ENCODE measurements around the gene LRRC56. TPM values are rescaled to one million over a fixed set of nuclear protein-coding genes. Genes with fewer than 3 reads are reported as not detected.

The LRRC56 gene
- polyA plus RNA-seq, 1 donor (not counting 4 experiments of a cell fraction or from before 2014, with no cell fraction given), result 0.28 TPM

DNA sequence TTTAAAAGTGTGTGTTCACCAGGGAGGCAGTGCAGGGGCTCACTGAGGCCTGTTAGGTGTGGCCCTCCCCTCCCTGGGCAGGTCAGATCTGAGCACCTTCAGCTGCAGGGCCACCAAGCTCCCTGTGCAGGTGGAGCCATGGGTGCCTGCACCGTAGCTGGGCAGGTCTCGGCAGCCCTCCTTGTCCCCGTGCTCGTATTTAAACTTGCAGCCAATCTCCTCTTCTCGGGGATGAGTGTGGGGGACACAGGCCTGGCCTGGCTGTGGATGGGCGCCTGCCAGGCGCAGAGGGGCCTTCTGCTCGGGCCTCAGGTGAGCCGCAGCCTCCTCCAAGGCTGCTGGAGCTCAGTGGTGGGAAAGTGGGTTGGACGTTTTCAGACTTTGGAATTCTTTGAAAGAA lies 58.1 kb downstream of the LRRC56 start:
- H3K4me1 ChIP-seq (ENCODE audit: control insufficient read depth, extremely low read depth, insufficient read depth, low read length), result no peaks in the 10 kb centered on the region
- no peaks in the 10 kb centered on the region for H3K27me3 ChIP-seq (ENCODE audit: control insufficient read depth, extremely low read depth, insufficient read depth, low read length)
- TF ChIP-seq EZH2 (IDR thresholded peaks at IDR 0.05; ENCODE audit: low read length), result no peak
- TF ChIP-seq, protein P1, sequence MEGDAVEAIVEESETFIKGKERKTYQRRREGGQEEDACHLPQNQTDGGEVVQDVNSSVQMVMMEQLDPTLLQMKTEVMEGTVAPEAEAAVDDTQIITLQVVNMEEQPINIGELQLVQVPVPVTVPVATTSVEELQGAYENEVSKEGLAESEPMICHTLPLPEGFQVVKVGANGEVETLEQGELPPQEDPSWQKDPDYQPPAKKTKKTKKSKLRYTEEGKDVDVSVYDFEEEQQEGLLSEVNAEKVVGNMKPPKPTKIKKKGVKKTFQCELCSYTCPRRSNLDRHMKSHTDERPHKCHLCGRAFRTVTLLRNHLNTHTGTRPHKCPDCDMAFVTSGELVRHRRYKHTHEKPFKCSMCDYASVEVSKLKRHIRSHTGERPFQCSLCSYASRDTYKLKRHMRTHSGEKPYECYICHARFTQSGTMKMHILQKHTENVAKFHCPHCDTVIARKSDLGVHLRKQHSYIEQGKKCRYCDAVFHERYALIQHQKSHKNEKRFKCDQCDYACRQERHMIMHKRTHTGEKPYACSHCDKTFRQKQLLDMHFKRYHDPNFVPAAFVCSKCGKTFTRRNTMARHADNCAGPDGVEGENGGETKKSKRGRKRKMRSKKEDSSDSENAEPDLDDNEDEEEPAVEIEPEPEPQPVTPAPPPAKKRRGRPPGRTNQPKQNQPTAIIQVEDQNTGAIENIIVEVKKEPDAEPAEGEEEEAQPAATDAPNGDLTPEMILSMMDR (optimal IDR thresholded peaks at IDR 0.05 in 1 of 3, IDR thresholded peaks at IDR 0.05 in 1 of 3, conservative IDR thresholded peaks at IDR 0.05 in 1 of 3; ENCODE audit: extremely low read depth in 1 of 3, insufficient read depth in 2 of 3, low read length in 3 of 3), result no peak
- H3K4me3 ChIP-seq (ENCODE audit: control insufficient read depth in 2 of 3, extremely low read depth in 1 of 3, insufficient read depth in 2 of 3, low read depth in 1 of 3, low read length in 3 of 3), result no peak overlapping the region
- H4K20me1 ChIP-seq (ENCODE audit: control insufficient read depth, extremely low read depth, insufficient read depth, low read length), result no peaks in the 10 kb centered on the region
- FAIRE-seq (no peak), DNase-seq (ENCODE audit: low read depth, low spot score) (no peak)
- H3K9me1 ChIP-seq (ENCODE audit: control insufficient read depth, extremely low read depth, insufficient read depth, low read length), result no peaks in the 10 kb centered on the region
- peaks cover 42% of the 10 kb centered on the region for H3K79me2 ChIP-seq (ENCODE audit: control insufficient read depth, insufficient read depth, low read length)
- H3K9me3 ChIP-seq (ENCODE audit: control insufficient read depth, low read depth, low read length), result no peaks in the 10 kb centered on the region
- dilution Hi-C loops (cut with MboI; ENCODE audit: extremely low pct_ligation_motif_present, low sequenced_read_pairs), result no loop called here
- H3K4me2 ChIP-seq (ENCODE audit: control insufficient read depth, extremely low read depth, insufficient read depth, low read depth, low read length), result no peak overlapping the region
- H3K27ac ChIP-seq (ENCODE audit: control insufficient read depth, insufficient read depth, low read length), result no peak overlapping the region
- H3K36me3 ChIP-seq (ENCODE audit: control insufficient read depth in 2 of 2, extremely low read depth in 1 of 2, insufficient read depth in 2 of 2, low read length in 2 of 2), result peaks cover 45 to 57% of the 10 kb centered on the region in 2 experiments
- H2AFZ ChIP-seq (ENCODE audit: control insufficient read depth, low read length), result no peak overlapping the region
- no peak overlapping the region for H3K9ac ChIP-seq (ENCODE audit: control insufficient read depth, extremely low read depth, insufficient read depth, low read length)

- no peak overlapping the region for H2AFZ ChIP-seq (ENCODE audit: control insufficient read depth, low read length)
- no peak overlapping the region for H3K4me3 ChIP-seq (ENCODE audit: control insufficient read depth in 2 of 3, extremely low read depth in 1 of 3, insufficient read depth in 2 of 3, low read depth in 1 of 3, low read length in 3 of 3)
- no peaks in the 10 kb centered on the region for H3K27me3 ChIP-seq (ENCODE audit: control insufficient read depth, extremely low read depth, insufficient read depth, low read length)
- dilution Hi-C loops (cut with MboI; ENCODE audit: extremely low pct_ligation_motif_present, low sequenced_read_pairs), result no loop called here
- H3K9me3 ChIP-seq (ENCODE audit: control insufficient read depth, low read depth, low read length), result no peaks in the 10 kb centered on the region
- no peak overlapping the region for H3K27ac ChIP-seq (ENCODE audit: control insufficient read depth, insufficient read depth, low read length)
- no peaks in the 10 kb centered on the region for H3K4me1 ChIP-seq (ENCODE audit: control insufficient read depth, extremely low read depth, insufficient read depth, low read length)
- no peaks in the 10 kb centered on the region for H4K20me1 ChIP-seq (ENCODE audit: control insufficient read depth, extremely low read depth, insufficient read depth, low read length)
- no peak overlapping the region for H3K4me2 ChIP-seq (ENCODE audit: control insufficient read depth, extremely low read depth, insufficient read depth, low read depth, low read length)
- no peaks in the 10 kb centered on the region for H3K9me1 ChIP-seq (ENCODE audit: control insufficient read depth, extremely low read depth, insufficient read depth, low read length)
- FAIRE-seq (no peak), DNase-seq (ENCODE audit: low read depth, low spot score) (no peak)
- no peak for TF ChIP-seq EZH2 (IDR thresholded peaks at IDR 0.05; ENCODE audit: low read length)
- TF ChIP-seq, protein P1 (optimal IDR thresholded peaks at IDR 0.05 in 1 of 3, IDR thresholded peaks at IDR 0.05 in 1 of 3, conservative IDR thresholded peaks at IDR 0.05 in 1 of 3; ENCODE audit: extremely low read depth in 1 of 3, insufficient read depth in 2 of 3, low read length in 3 of 3), result no peak
- peaks cover 46 to 53% of the 10 kb centered on the region in 2 experiments for H3K36me3 ChIP-seq (ENCODE audit: control insufficient read depth in 2 of 2, extremely low read depth in 1 of 2, insufficient read depth in 2 of 2, low read length in 2 of 2)
- no peak overlapping the region for H3K9ac ChIP-seq (ENCODE audit: control insufficient read depth, extremely low read depth, insufficient read depth, low read length)
- H3K79me2 ChIP-seq (ENCODE audit: control insufficient read depth, insufficient read depth, low read length), result peaks cover 42% of the 10 kb centered on the region
These were observed 59.0 kb downstream of the LRRC56 start for GRCh38 chr11:596374-596773.
